GM21423 (cell line): Measurements from ENCODE around the gene LYZL6.

ENCODE experiments used
- ATAC-seq: cut with Tn5 transposase; IDR thresholded peaks from one replicate; pipeline ENCODE4 v1.9.1; 2021; ENCODE audit warnings: mild to moderate bottlenecking, moderate library complexity; ENCODE audit not compliant: unreplicated experiment

Gene LYZL6

GRCh38 chr17:35943537-35943936 lies at the start of gene LYZL6:
LYZL6 (minus strand) TSS chr17:35943713; CDS start chr17:35939356, 4,357 bp downstream.
- ATAC-seq: no peak

- no peak for ATAC-seq
Measured at GRCh38 chr17:35991075-35991474, 47.6 kb upstream of the LYZL6 start.

GRCh38 chr17:35988164-35988563 lies 44.7 kb upstream of the LYZL6 start:
- ATAC-seq: no peak

GRCh38 chr17:35986643-35987042 lies 43.1 kb upstream of the LYZL6 start, which contains the start of gene CCL14:
CCL14 (minus strand) TSS chr17:35986729; CDS start chr17:35986649, 80 bp downstream.
- no peak for ATAC-seq

GRCh38 chr17:35984140-35984539 lies 40.6 kb upstream of the LYZL6 start:
- ATAC-seq: no peak

GRCh38 chr17:35982409-35983191 lies 39.1 kb upstream of the LYZL6 start:
- ATAC-seq: no peak

GRCh38 chr17:35981908-35982330 lies 38.4 kb upstream of the LYZL6 start:
- ATAC-seq: no peak

- no peak for ATAC-seq
Measured at GRCh38 chr17:35981246-35981645, 37.7 kb upstream of the LYZL6 start, which contains the start of gene CCL16. CCL16 (minus strand) TSS chr17:35981497; CDS start chr17:35981420, 77 bp downstream.

GRCh38 chr17:35978346-35978745 lies 34.8 kb upstream of the LYZL6 start:
- no peak for ATAC-seq

GRCh38 chr17:35977509-35977908 lies 34.0 kb upstream of the LYZL6 start:
- no peak for ATAC-seq

GRCh38 chr17:35973333-35974260 lies 30.1 kb upstream of the LYZL6 start:
- ATAC-seq: no peak

- ATAC-seq: no peak
Measured at GRCh38 chr17:35972945-35973332, 29.4 kb upstream of the LYZL6 start.

GRCh38 chr17:35972535-35972934 lies 29.0 kb upstream of the LYZL6 start:
- ATAC-seq: no peak

- no peak for ATAC-seq
Measured at GRCh38 chr17:35972066-35972465, 28.6 kb upstream of the LYZL6 start.

GRCh38 chr17:35969558-35970380 lies 26.3 kb upstream of the LYZL6 start:
- ATAC-seq: no peak

- ATAC-seq: no peak
Measured at GRCh38 chr17:35968520-35969054, 25.1 kb upstream of the LYZL6 start.

- ATAC-seq: no peak
Measured at GRCh38 chr17:35965272-35965671, 21.8 kb upstream of the LYZL6 start.

GRCh38 chr17:35963663-35964062 lies 20.1 kb upstream of the LYZL6 start:
- no peak for ATAC-seq

GRCh38 chr17:35953720-35954119 lies 10.2 kb upstream of the LYZL6 start:
- no peak for ATAC-seq

- no peak for ATAC-seq
Measured at GRCh38 chr17:35949401-35949800, 5.9 kb upstream of the LYZL6 start.
